Stimulated activated CD4-positive, alpha-beta T cell treated with anti-CD3 and anti-CD28 coated beads, TNF-alpha, amount 100 ng/mL, for 48 hours (primary cell): ENCODE measurements around the gene KRT38.
A peak's percentile ranks its signal among the peaks of the same experiment; 100 is the strongest.

Experiments used
- DNase-seq, 3 donors: peaks; one replicate each; pipeline ENCODE4 v3.0.0-alpha.2; 2020; ENCODE audit warnings: low read depth in 3 of 3

The KRT38 gene

GRCh38 chr17:41421617-41422016 lies 19.2 kb downstream of the KRT38 start:
- no peak for DNase-seq

DNA sequence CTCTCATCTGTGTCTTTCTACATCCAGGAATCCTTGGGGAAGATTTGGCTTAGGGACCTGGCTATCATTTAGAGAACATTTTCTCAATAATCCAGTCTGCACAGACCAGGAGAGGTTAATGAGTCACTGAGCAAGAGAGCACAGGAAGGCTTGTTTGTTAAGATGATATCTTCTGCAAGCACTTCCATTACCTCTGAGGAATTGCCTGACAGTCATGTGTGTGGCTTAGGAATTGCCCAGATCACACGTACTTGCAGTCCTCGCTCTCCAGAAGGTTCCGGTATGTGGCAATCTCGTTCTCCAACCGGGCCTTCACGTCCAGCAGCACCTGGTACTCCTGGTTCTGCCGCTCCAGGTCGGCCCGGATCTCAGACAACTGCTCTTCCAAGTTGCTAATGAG lies 19.7 kb downstream of the KRT38 start:
- no peak for DNase-seq

DNA sequence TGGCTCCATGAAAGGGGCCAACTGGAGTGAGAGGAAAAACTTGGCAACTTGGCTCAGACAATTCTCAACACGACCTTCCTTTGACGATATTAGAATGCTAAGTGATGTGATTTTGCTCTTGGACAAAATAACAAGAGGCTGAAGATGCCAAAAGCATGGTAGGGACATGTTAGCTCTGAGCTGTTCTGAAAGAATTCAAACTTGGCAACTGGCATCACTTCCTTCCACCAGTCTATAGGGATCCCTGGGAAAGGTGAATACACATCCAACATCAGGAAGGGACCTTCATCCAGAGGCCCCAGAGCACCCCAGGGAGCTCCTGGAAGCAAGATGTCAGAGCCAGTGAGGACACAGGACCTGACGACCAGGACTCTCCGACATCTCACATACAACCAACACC lies 20.6 kb downstream of the KRT38 start:
- no peak for DNase-seq

- DNase-seq: no peak
Measured at GRCh38 chr17:41419716-41420115, 21.1 kb downstream of the KRT38 start.

DNA sequence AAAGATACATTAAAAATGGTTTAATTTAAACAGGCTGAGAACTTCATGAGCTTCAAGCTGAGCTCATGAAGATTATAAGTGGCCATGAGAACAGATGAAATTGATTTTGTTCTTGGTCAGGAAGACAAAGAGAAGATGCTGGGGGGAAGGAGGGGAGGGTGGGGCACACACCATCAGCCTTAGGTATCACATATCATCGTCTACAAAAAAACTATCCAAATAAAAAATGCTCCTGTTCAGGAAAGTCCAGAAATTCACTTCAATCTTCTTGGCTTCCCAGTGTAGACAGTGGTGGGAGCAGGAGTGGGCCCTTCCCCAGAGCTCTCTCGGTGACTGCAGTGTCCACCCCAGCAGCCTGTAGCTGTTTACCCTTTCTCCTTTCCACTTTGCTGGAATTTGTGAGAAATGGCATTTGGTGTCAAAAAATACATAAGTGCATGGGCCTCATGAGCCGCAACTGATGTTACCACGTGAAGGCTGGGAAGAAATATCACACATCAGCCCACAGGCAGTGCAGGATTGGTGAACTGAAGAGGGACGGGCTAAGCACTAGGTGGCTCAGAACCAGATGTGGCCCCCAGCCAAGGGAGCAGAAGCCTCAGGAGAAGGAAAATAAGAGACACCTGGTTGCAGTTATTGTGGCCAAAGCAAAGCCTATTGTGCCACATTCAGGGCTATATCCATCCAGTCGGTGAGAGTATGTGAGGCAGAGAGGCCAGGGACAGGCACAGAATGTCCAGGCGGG lies 22.5 kb downstream of the KRT38 start:
- no peak for DNase-seq

GRCh38 chr17:41417576-41418015 lies 23.2 kb downstream of the KRT38 start:
- DNase-seq: no peak

DNA sequence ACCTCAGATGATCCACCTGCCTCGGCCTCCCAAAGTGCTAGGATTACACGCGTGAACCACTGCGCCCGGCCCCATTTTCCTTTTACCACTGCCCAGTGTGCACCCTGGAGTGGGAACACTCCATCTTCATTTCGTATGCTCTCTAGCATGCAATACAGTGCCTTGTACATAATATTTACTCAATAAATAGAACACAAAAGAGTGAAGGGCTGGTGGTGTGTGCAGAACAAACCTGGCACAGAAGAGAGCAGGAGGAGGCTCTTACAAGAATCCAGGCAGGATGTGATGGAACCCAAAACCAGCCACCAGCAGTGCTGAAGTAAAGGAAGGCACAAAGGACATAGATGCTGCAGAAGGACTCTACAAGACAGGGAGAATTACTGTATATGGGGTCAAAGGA lies 23.7 kb downstream of the KRT38 start:
- DNase-seq: no peak

GRCh38 chr17:41416479-41416878 lies 24.3 kb downstream of the KRT38 start:
- DNase-seq: no peak

GRCh38 chr17:41415833-41416335 lies 24.9 kb downstream of the KRT38 start:
- no peak for DNase-seq

- DNase-seq: no peak
Measured at GRCh38 chr17:41415411-41415810, 25.4 kb downstream of the KRT38 start.

- DNase-seq: no peak
Measured at GRCh38 chr17:41413982-41414381, 26.8 kb downstream of the KRT38 start.

DNA sequence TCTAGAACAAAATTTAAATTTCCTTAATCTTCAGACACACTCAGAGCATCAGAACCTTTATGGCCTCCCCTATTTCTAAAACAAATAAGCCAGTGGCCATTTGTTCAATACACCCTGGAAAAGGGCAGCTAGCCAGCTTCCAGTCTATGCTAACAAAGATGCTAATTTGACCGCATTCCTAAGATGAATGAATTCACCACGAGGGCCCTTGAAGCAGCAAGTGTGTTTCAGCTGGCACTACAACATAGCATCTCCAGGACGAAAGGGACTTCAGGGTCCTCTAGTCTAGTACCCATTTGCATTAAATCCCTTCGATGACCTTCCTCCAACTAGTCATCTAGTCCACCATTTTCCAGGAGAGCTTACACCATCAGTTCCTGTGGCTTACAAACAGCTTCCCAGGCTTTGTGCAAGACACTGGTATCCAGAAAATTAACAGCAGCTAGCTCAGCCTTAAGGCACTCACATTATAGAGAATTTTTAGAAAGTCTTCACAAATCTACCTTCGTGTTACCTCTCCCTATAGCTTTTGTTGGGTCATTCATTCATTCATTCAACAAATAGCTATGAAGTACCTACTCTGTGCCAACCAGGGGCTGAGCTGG lies 27.3 kb downstream of the KRT38 start:
- no peak for DNase-seq

DNA sequence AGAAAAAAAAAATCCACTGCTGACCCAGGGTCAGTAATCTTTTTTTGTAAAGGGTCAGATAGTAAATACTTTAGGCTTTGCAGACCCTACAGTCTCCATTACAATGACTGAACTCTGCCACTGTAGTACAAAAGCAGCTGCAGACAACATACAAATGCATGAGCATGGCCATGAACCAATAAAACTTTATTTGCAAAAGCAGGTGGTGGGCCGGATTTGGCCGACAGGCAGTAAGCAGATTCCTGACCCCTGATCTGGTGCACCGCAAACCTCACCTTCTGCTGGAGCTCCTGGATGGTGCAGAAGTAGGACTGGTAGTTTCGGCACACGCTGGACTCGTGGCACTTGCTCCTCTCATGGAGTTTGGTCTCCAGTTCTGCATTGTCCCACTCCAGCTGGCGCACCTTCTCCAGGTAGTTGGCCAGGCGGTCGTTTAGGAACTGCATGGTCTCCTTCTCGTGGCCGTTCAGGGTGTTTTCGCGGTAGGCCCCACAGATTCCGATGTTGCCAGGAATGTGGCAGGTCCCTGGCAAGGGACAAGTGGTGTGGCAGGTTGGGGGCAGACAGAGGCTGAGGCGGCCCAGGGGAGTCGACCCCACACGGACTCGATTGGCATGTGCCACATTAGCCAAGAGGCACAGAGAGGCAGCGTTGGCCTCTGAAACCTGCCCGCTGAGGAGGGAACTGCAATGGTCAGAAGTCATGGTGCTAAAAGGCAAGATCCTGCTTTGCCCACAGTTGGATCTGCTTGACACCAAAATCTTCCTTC lies 29.5 kb downstream of the KRT38 start:
- no peak for DNase-seq

GRCh38 chr17:41407226-41407625 lies 33.6 kb downstream of the KRT38 start:
- no peak for DNase-seq

- no peak for DNase-seq
Measured at GRCh38 chr17:41406205-41406604, 34.6 kb downstream of the KRT38 start.

DNA sequence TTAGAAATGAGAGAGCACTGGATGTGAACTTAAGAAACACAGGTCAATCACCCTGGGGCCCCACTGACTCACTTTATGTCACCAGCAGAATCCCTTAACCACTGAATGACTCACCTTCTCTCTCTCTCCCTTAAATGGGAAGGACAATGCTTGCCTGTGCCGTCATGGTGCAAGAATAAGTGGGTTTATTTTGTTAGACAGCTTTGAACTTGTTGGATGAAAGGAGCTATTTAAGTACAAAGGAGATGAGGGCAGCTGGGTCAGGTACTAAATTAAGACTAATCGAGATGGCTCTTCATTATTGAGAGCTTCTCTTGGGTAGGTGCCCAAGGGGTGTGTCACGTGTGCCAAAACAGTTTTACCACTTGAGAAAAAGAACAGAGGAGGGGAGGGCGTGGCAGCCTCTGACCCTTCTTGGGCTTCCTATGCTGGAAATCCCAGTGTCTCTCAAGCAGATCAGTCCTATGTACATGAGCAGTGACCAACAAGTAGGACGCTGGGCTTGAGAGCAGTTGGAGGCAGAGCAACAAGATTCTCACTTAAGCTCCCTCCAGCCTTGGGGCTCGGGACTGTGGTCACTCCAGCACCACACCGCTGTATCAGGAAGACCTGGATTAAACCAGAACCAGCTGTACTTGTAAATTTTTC lies 36.6 kb downstream of the KRT38 start:
- DNase-seq: peak; percentile 32 to 60 (median 47)

DNA sequence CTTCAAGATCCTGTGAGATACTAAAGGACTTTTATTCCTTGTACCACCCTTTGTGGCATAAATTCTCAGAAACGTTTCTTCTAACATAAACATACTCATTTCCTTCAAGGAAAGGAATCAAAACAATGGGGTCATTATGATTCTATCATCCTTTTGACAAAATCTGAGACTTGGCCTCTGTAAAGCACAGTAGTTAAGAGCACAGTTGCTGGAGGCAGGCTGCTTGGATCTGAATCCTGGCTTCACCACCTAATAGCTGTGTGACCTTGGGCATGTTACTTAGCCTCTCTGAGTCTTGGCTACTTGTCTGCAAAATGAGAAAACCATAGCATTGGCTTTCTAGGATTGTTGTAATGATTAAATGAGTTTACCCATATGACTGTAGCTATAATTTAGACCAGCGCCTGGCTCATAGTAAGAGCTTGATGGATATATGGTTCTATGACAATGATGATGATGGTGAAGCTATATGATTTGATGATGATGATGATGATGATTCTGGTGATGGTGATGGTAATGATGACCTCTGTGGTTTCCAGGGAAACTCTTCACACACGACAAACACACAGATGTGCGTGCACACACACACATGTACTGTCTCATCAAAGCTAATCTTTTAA lies 37.3 kb downstream of the KRT38 start:
- peak in 1 of 3 donors; percentile 2 for DNase-seq

GRCh38 chr17:41402161-41402560 lies 38.6 kb downstream of the KRT38 start:
- DNase-seq: no peak

GRCh38 chr17:41396996-41397660 lies 43.7 kb downstream of the KRT38 start, which contains the start of gene KRT31:
Gene KRT31, minus strand, starts transcription at chr17:41397608. Its CDS starts 69 bp downstream, at chr17:41397539.
- no peak for DNase-seq

DNA sequence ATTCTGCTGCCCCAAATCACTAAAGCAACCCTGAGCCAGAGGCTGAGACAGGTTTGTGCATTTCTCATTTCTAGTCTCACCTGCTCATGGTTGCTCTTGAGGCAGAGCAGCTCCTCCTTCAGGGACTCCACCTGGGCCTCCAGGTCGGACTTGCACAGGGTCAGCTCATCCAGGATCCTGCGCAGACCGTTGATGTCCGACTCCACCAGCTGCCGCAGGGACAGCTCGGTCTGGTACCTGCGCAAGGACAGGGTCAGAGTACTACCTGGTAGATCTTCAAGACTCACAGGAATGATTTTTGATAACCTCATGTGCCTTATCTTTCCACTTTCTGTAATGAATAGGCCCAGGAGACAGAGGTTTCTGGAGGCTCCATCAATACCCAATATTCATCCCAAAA lies 44.4 kb downstream of the KRT38 start:
- no peak for DNase-seq

- DNase-seq: no peak
Measured at GRCh38 chr17:41395611-41396010, 45.2 kb downstream of the KRT38 start.
